IPS-18c (cell line): Measurements from ENCODE around the gene ZNF469.

Experiments
- H3K4me3 ChIP-seq: 2 replicates; pipeline ENCODE4 v1.7.0; 2013; ENCODE audit warnings: low read depth, mild to moderate bottlenecking, low read length, moderate library complexity; ENCODE audit not compliant: insufficient read depth
- H3K9me3 ChIP-seq: one replicate; pipeline ENCODE4 v1.6.1; 2013; ENCODE audit warnings: mild to moderate bottlenecking, low read length, moderate library complexity; ENCODE audit not compliant: control insufficient read depth, insufficient read depth

Gene ZNF469

DNA sequence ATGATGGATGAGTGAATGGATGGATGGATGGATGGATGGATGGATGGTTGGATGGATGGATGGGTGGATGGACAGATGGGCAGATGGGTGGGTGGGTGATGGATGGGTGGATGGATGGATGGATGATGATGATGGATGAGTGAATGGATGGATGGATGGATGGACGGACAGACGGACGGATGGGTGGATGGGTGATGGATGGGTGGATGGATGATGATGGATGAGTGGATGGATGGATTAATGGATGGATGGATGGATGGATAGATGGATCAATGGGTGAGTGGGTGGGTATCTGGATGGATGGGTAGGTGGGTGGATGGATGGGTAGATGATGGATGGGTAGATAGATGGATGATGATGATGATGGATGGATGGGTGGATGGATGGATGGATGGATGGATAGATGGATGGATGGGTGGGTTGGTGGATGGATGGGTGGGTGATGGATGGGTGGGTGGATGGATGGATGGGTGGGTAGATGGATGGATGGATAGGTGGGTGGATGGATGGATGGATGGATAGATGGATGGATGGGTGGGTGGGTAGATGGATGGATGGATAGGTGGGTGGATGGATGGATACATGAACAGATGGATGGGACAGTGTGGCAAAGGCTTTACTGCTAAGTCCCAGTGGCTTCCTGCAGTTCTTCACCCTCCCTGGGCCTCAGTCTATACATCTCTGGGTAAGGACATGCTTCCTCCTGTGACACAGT, 40.1 kb downstream of the ZNF469 start:
- Histone ChIP-seq H3K4me3 (no peak overlapping the region), H3K9me3 (peaks cover 2% of the 10 kb centered on the region)

DNA sequence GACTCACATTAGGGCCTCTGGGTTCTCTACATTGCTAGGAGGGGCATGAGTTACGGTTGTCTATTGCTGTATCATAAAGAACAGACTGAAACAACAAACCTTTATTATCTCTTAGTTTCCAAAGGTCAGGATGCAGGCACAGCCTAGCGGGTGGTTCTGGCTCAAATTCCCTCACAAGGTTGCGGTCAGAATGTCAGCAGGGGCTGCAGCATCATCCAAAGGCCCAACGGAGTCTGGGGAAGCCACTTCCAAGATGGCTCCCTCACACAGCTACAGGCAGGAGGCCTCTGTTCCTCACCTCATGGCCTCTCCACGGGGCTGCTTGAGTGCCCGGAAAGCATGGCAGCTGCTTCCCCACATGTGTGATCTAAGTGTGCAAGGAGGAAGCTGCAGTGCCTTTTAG, 40.7 kb downstream of the ZNF469 start:
- H3K9me3 ChIP-seq: peaks cover 2% of the 10 kb centered on the region
- no peak overlapping the region for H3K4me3 ChIP-seq

DNA sequence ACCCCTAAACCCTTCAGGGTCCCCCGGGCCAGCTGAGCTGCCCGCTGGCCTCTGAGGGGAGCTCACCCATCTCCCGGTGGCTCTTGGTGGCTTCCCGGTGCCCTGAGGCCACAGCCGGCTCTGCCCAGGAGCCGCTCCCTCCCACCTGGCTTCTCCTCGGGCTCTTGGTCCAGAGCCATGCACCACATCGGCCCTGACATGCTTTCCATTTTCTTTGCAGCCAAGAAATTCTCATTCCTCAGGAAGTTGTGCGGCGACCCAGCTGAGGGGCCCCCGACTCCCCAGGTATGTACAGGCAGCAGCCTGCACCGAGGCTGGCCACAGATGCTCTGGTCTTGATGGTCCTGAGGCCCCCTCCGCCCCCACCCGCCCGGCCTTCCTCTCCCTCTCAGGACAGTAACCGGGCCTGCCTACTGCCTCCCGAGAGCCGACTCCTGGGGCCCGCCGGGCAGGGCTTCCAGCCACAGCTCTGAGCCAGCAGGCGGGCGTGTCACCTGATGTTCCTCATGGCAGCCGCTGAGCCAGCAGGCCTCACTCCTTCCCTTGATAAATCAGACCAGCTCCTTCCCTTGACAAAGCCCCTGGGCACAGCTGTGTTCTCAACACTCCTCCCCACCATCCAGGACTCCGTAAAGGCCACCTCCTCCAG, 42.0 kb downstream of the ZNF469 start:
- Histone ChIP-seq H3K9me3 (peaks cover 2% of the 10 kb centered on the region), H3K4me3 (no peak overlapping the region)

DNA sequence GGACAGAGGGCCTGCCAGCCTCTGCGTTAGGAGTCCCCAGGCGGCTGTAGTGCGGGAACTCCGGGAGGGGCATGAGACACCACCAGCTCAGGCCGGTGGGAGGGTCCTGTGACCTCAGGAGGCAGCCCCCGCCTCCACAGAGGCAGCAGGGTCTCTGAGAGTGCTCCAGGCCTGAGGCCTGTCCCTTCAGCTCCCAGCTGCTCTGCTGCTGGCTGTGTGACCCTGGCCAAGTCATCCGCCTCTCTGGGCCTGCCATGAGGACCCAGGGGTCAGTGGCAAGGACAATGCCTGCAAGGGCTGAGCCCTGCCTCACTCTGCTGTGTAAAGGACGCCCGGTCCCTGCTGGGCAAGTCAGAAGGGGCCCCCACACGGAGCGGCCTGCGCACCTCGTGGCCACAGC, 43.3 kb downstream of the ZNF469 start:
- H3K9me3 ChIP-seq: no peaks in the 10 kb centered on the region
- H3K4me3 ChIP-seq: no peak overlapping the region

DNA sequence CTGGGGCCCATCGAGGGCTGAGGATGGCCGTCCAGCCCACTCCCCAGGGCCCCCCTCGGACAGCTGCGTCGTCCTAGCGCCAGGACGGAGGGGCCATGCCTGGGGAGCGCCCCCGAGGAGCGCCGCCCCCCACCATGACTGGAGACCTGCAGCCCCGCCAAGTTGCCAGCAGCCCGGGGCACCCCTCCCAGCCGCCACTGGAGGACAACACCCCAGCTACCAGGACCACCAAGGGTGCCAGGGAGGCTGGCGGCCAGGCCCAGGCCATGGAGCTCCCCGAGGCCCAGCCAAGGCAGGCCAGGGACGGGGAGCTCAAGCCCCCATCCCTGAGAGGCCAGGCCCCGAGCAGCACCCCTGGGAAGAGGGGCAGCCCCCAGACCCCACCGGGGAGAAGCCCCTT, 44.6 kb downstream of the ZNF469 start:
- no peak overlapping the region for H3K4me3 ChIP-seq
- no peaks in the 10 kb centered on the region for H3K9me3 ChIP-seq

DNA sequence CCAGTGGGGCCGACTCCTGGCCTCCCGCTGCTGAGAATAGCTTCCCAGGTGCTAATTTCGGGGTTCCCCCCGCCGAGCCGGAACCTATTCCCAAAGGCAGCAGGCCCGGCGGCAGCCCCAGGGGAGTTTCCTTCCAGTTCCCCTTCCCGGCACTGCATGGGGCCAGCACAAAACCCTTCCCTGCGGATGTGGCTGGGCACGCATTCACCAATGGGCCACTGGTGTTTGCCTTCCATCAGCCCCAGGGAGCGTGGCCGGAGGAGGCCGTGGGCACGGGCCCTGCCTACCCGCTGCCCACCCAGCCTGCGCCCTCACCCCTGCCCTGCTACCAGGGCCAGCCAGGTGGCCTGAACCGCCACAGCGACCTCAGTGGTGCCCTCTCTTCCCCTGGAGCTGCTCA, 45.4 kb downstream of the ZNF469 start:
- Histone ChIP-seq H3K9me3 (no peaks in the 10 kb centered on the region), H3K4me3 (no peak overlapping the region)

DNA sequence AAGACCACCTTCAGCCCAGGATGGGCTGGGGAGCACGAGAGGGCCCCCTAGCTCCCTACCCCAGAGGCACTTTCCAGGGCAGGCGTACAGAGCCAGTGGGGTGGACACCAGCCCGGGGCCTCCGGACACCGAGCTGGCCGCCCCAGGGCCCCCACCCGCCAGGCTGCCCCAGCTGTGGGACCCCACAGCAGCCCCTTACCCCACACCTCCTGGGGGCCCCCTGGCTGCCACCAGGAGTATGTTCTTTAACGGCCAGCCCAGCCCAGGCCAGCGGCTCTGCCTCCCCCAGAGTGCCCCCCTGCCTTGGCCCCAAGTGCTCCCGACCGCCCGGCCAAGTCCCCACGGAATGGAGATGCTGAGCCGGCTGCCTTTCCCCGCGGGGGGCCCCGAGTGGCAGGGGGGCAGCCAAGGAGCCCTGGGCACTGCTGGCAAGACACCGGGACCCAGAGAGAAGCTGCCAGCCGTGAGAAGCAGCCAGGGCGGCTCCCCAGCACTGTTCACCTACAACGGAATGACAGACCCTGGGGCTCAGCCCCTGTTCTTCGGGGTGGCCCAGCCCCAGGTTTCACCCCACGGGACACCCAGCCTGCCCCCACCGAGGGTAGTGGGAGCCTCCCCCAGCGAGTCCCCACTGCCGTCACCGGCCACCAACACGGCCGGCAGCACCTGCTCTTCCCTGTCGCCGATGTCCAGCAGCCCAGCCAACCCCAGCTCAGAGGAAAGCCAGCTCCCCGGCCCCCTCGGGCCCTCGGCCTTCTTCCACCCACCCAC, 46.0 kb downstream of the ZNF469 start:
- no peak overlapping the region for H3K4me3 ChIP-seq
- no peaks in the 10 kb centered on the region for H3K9me3 ChIP-seq

DNA sequence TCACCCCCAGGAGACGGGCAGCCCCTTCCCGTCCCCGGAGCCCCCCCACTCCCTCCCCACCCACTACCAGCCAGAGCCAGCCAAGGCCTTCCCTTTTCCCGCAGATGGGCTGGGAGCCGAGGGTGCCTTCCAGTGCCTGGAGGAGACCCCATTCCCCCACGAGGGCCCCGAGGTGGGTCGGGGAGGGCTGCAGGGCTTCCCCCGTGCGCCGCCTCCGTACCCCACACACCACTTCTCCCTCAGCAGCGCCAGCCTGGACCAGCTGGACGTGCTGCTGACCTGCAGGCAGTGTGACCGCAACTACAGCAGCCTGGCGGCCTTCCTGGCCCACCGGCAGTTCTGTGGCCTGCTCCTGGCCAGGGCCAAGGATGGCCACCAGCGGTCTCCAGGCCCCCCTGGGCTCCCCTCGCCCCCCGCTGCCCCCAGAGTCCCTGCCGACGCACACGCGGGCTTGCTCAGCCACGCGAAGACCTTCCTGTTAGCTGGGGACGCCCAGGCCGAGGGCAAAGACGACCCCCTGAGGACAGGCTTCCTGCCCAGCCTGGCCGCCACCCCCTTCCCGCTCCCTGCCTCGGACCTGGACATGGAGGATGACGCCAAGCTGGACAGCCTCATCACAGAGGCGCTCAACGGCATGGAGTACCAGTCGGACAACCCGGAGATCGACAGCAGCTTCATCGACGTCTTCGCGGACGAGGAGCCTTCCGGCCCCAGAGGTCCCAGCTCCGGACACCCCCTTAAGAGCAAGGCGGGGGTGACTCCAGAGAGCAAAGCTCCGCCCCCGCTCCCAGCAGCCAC, 46.8 kb downstream of the ZNF469 start:
- no peak overlapping the region for H3K4me3 ChIP-seq

DNA sequence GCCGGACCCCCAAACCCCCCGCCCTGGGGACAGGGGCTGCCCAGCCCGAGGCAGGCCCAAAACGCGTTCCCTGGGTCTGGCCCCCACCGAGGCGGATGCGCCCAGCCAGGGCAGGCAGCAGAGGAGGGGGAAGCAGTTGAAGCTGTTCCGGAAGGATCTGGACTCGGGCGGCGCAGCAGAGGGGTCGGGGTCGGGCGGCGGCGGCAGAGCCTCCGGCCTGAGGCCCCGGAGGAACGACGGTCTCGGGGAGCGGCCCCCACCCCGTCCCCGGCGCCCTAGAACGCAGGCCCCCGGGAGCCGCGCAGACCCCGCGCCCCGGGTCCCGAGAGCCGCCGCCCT, 47.4 kb downstream of the ZNF469 start:
- no peak overlapping the region for H3K4me3 ChIP-seq
- no peaks in the 10 kb centered on the region for H3K9me3 ChIP-seq

More for the DNA sequence above, 46.8 kb downstream of the ZNF469 start:
- H3K9me3 ChIP-seq: no peaks in the 10 kb centered on the region

DNA sequence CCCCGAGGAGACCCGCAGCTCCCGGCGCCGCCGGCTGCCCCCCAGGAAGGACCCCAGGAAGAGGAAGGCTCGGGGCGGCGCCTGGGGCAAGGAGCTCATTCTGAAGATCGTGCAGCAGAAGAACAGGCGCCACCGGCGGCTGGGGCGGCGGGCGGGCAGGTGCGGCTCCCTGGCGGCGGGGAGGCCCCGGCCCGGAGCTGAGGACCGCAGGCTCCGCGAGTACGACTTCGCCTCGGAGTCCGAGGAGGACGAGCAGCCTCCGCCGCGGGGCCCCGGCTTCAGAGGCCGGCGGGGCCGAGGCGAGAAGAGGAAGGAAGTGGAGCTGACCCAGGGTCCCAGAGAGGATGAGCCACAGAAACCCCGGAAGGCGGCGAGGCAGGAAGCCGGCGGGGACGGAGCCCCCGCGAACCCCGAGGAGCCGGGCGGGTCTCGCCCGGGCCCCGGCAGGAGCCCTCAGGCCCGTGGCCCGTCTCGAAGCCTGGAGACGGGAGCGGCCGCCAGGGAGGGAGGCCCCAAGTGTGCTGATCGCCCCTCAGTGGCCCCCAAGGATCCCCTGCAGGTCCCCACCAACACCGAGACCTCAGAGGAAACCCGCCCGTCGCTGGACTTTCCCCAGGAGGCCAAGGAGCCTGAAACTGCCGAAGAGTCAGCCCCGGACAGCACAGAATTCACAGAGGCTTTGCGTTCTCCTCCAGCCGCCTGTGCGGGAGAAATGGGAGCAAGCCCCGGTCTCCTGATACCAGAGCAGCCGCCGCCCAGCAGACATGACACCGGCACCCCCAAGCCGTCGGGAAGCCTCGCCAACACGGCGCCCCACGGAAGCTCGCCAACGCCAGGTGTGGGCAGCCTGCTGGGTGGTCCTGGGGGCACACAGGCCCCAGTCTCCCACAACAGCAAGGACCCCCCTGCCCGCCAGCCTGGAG, 48.0 kb downstream of the ZNF469 start:
- no peaks in the 10 kb centered on the region for H3K9me3 ChIP-seq
- H3K4me3 ChIP-seq: no peak overlapping the region

DNA sequence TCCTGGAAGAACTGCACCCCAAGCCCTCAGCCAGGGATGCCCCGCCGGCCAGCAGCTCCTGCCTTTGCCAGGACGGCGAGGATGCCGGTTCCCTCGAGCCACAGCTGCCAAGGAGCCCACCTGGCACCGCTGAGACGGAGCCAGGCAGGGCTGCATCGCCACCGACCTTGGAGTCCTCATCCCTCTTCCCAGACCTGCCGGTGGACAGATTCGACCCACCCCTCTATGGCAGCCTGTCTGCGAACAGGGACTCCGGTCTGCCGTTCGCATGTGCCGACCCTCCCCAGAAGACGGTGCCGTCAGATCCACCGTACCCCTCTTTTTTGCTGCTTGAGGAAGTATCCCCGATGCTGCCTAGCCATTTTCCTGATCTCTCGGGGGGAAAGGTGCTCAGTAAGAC, 48.9 kb downstream of the ZNF469 start:
- H3K4me3 ChIP-seq: no peak overlapping the region
- H3K9me3 ChIP-seq: no peaks in the 10 kb centered on the region

DNA sequence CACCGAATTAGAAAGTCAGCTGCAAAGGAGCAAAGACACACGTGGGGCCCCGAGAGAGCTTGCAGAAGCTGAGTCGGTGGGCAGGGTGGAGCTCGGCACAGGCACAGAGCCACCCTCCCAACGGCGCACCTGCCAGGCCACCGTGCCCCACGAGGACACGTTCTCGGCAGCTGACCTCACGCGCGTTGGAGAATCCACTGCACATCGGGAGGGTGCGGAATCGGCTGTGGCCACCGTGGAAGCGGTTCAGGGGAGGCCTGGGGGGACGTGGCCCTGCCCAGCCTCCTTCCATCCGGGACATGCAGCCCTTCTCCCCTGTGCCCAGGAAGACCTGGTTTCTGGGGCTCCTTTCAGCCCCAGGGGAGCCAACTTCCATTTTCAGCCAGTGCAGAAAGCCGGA, 49.4 kb downstream of the ZNF469 start:
- H3K9me3 ChIP-seq: no peaks in the 10 kb centered on the region

More for the DNA sequence above, 49.4 kb downstream of the ZNF469 start:
- no peak overlapping the region for H3K4me3 ChIP-seq
